HL-60 (cell line): ENCODE measurements around the gene SH3BP4.

Experiments used
- CTCF ChIP-seq: IDR thresholded peaks from one replicate; pipeline ENCODE4 v1.5.1; 2011; ENCODE audit warnings: low read length, control low read depth, inconsistent platforms; ENCODE audit not compliant: insufficient read depth
- GABPA ChIP-seq: IDR thresholded peaks from 2 replicates; pipeline ENCODE4 v1.6.1; 2012; ENCODE audit warnings: low read depth
- POLR2AphosphoS5 ChIP-seq: IDR thresholded peaks from 2 replicates; pipeline ENCODE4 v1.6.1; 2012; ENCODE audit warnings: low read depth

DNA sequence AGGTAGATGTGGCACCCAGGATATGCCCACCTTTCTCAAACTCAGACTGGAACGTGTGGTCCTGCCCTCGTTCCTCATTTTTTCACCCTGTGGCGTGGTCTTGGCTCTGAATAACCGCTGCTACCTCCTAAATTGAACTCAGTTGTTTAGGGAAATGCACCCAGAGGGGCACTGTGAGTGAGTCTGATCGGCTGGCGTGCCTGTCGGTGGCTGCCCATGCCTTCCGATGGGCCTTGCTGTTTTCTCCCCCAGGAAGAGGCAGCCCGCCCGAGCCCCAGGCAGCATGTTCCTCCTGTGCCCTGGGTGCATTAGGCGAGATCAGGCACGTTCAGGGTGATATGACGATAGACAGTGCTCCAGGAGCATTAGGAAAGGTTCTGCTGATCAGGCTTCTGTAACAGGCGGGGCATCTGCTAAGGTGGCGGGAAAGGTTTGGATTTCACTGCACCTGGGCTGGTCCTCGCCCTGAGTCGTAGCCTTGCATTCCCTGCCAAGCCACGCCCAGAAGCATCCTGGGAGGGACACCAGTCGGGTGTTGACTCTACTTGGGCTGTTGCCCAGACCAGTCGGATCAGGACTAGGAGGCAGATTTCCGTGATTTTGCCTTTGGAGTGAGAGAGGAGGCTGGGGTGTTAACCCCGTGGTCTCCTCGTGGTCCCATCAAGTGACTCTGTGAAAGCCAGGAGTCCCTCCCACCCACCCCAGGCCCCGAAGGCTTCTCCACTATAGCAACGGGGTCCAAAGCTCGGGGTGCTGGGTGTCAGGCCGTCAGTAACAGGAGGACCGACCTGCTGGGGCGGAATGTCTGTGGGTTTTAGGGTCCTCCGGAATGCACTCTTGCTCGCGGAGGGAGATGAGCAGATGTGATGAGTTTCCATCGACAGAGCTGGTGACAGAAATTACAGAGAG lies 75.1 kb downstream of the SH3BP4 start:
- TF ChIP-seq CTCF (no peak), POLR2AphosphoS5 (no peak), GABPA (no peak)
